IMR-90 (cell line): ENCODE results near the gene KIF3A. TPM values are rescaled to one million over a fixed set of nuclear protein-coding genes. Genes with fewer than 3 reads are reported as not detected.

Experiments used
- ATAC-seq: fragments of 200-7000 bp; cut with Tn5 transposase; 2 replicates; pipeline ENCODE4 v1.9.1; 2020; ENCODE audit warnings: low read depth, mild to moderate bottlenecking, moderate library complexity
- BruUV-seq: library from RNA; stranded (reverse); fragments of 400-500 nt; replicated peaks from 2 replicates; lab custom pipeline; 2021; lab: Mats Ljungman, UMichigan
- CTCF ChIA-PET: fragments of 300-600 bp; formaldehyde crosslinking; extraction: SDS; loops from one replicate; lab custom pipeline; 2021; ENCODE audit warnings: antibody characterized with exemption; lab: Yijun Ruan, JAX
- POLR2A ChIA-PET: fragments of 300-600 bp; sonication (Branson Sonifier 250); formaldehyde crosslinking; loops from one replicate; lab custom pipeline; 2022; ENCODE audit warnings: antibody characterized with exemption; ENCODE audit not compliant: unreplicated experiment; lab: Charles Lee
- DNase-seq: peaks from one replicate; pipeline ENCODE4 v3.0.0; 2013
- H2AFZ ChIP-seq: replicated peaks from 2 replicates; pipeline ENCODE3; 2013; ENCODE audit warnings: low read length, mild to moderate bottlenecking; ENCODE audit not compliant: poor library complexity
- H2AK5ac ChIP-seq: 2 replicates; pipeline ENCODE4 v1.6.1; 2013; ENCODE audit warnings: low read depth, low read length, inconsistent platforms
- H2AK9ac ChIP-seq: replicated peaks from 2 replicates; pipeline ENCODE3; 2013; ENCODE audit warnings: mild to moderate bottlenecking, low read depth, low read length, moderate library complexity; ENCODE audit not compliant: poor library complexity
- H2BK120ac ChIP-seq: 2 replicates; pipeline ENCODE4 v1.6.1; 2013; ENCODE audit warnings: low read depth, low read length, inconsistent platforms
- H2BK15ac ChIP-seq: 3 replicates; pipeline ENCODE4 v1.6.1; 2013; ENCODE audit warnings: low read depth, low read length, inconsistent platforms
- H2BK20ac ChIP-seq: 2 replicates; pipeline ENCODE4 v1.6.1; 2013; ENCODE audit warnings: low read depth, mild to moderate bottlenecking, inconsistent platforms, low read length, moderate library complexity
- H2BK5ac ChIP-seq: 2 replicates; pipeline ENCODE4 v1.6.1; 2013; ENCODE audit warnings: mild to moderate bottlenecking, low read depth, low read length, inconsistent platforms; ENCODE audit not compliant: poor library complexity, severe bottlenecking
- H3K14ac ChIP-seq: replicated peaks from 2 replicates; pipeline ENCODE4 v1.6.1; 2013; ENCODE audit warnings: low read depth, low read length, inconsistent platforms
- H3K18ac ChIP-seq: 2 replicates; pipeline ENCODE4 v1.6.1; 2013; ENCODE audit warnings: low read depth, low read length, control low read depth
- H3K23ac ChIP-seq: 2 replicates; pipeline ENCODE4 v1.6.1; 2013; ENCODE audit warnings: low read depth, low read length, inconsistent platforms
- H3K27ac ChIP-seq: 2 replicates; pipeline ENCODE4 v1.5.1; 2013; ENCODE audit warnings: mild to moderate bottlenecking, control low read depth, low read length; ENCODE audit not compliant: insufficient read depth
- H3K27me3 ChIP-seq: 2 replicates; pipeline ENCODE4 v1.6.1; 2013; ENCODE audit warnings: low read length; ENCODE audit not compliant: control insufficient read depth, insufficient read depth
- H3K36me3 ChIP-seq: 2 replicates; pipeline ENCODE4 v1.6.1; 2013; ENCODE audit warnings: low read length, mixed read lengths; ENCODE audit not compliant: control insufficient read depth, insufficient read depth
- H3K4ac ChIP-seq: 2 replicates; pipeline ENCODE4 v1.6.1; 2013; ENCODE audit warnings: low read depth, low read length, inconsistent platforms
- H3K4me1 ChIP-seq: 2 replicates; pipeline ENCODE4 v1.6.1; 2013; ENCODE audit warnings: low read length, mixed read lengths; ENCODE audit not compliant: control insufficient read depth, insufficient read depth
- H3K4me2 ChIP-seq: 2 replicates; pipeline ENCODE4 v1.6.1; 2013; ENCODE audit warnings: low read depth, mild to moderate bottlenecking, control low read depth, low read length, moderate library complexity
- H3K4me3 ChIP-seq: 2 replicates; pipeline ENCODE4 v1.5.1; 2013; ENCODE audit warnings: low read depth, mild to moderate bottlenecking, control low read depth, low read length, moderate library complexity; ENCODE audit not compliant: insufficient read depth
- H3K56ac ChIP-seq: 2 replicates; pipeline ENCODE4 v1.6.1; 2013; ENCODE audit warnings: low read length, inconsistent platforms; ENCODE audit not compliant: insufficient read depth; ENCODE audit errors: extremely low read depth
- H3K79me1 ChIP-seq, 2 experiments: 2 replicates each; pipeline ENCODE4 v1.6.1; 2013; ENCODE audit warnings: low read length in 2 of 2, inconsistent platforms in 1 of 2, low read depth in 1 of 2
- H3K9ac ChIP-seq: 2 replicates; pipeline ENCODE4 v1.6.1; 2013; ENCODE audit warnings: low read depth, low read length, control low read depth
- H3K9me1 ChIP-seq: 2 replicates; pipeline ENCODE4 v1.6.1; 2013; ENCODE audit warnings: low read length, inconsistent platforms; ENCODE audit not compliant: insufficient read depth
- H3K9me3 ChIP-seq: 2 replicates; pipeline ENCODE4 v1.6.1; 2013; ENCODE audit warnings: low read length; ENCODE audit not compliant: control insufficient read depth, insufficient read depth
- H4K20me1 ChIP-seq: 2 replicates; pipeline ENCODE4 v1.6.1; 2013; ENCODE audit warnings: low read length, inconsistent platforms; ENCODE audit not compliant: insufficient read depth
- H4K5ac ChIP-seq: 2 replicates; pipeline ENCODE4 v1.6.1; 2013; ENCODE audit warnings: mild to moderate bottlenecking, low read depth, low read length, control low read depth
- H4K8ac ChIP-seq, 2 experiments: 2 replicates each; pipeline ENCODE4 v1.6.1; 2013; ENCODE audit warnings: low read depth in 2 of 2, low read length in 2 of 2, control low read depth in 1 of 2, inconsistent platforms in 1 of 2
- H4K91ac ChIP-seq: 2 replicates; pipeline ENCODE4 v1.6.1; 2013; ENCODE audit warnings: low read depth, low read length, inconsistent platforms; ENCODE audit not compliant: insufficient read depth
- MXI1 ChIP-seq: IDR thresholded peaks from 2 replicates; pipeline ENCODE4 v1.6.1; 2012; ENCODE audit warnings: low read depth, mild to moderate bottlenecking, low read length, moderate library complexity, borderline replicate concordance
- WGBS, 2 experiments: methylation state at CpG; one replicate each; pipeline versions ENCODE4 v1.1.5 to v1.1.7; 2013; ENCODE audit warnings: missing lambda C conversion rate in 2 of 2; ENCODE audit not compliant: insufficient read length in 1 of 2; ENCODE audit errors: extremely low coverage in 2 of 2; 5-methylcytosine and 5-hydroxymethylcytosine counted together
- dilution Hi-C: fragments of 300-500 bp; cut with HindIII; formaldehyde crosslinking; loops from one replicate; pipeline ENCODE4 v1.14.3; 2018; ENCODE audit warnings: low sequenced_read_pairs; ENCODE audit not compliant: unreplicated experiment
- in situ Hi-C: fragments of 300-500 bp; cut with MboI; formaldehyde crosslinking; loops from 3 replicates; pipeline ENCODE4 v1.14.3; 2019; ENCODE audit warnings: low sequenced_read_pairs, inconsistent platforms, mixed read lengths
- intact Hi-C: fragments of 100-400 bp; cut with micrococcal nuclease; formaldehyde crosslinking; loops from 2 replicates; pipeline ENCODE4 v1.10.0; 2022
- polyA plus RNA-seq, 3 experiments: library from polyadenylated mRNA; depleted of rRNA; stranded (reverse); fragments of >200 nt; gene quantifications; 2 replicates each; pipeline ENCODE4 v1.2.3, GENCODE V29; 2012; ENCODE audit warnings: low replicate concordance in 1 of 3
- total RNA-seq: library from RNA; depleted of rRNA; stranded (reverse); fragments of >200 nt; gene quantifications from 2 replicates; pipeline ENCODE4 v1.2.3, GENCODE V29; 2012

Gene KIF3A
- total and polyA plus RNA-seq, 2 of the 4 experiments (the other 2 are of a cell fraction) = 4.3 to 4.5 TPM

GRCh38 chr5:132785365-132785764, 48.0 kb upstream of the KIF3A start:
- Histone ChIP-seq H2BK120ac (no peak overlapping the region), H3K4me1 (peaks cover 13% of the 10 kb centered on the region), H2BK20ac (no peak overlapping the region), H3K27me3 (no peaks in the 10 kb centered on the region), H3K4ac (no peak overlapping the region), H2AK5ac (no peak overlapping the region), H2AFZ (no peak overlapping the region), H3K4me3 (no peak overlapping the region), H4K20me1 (no peaks in the 10 kb centered on the region), H3K18ac (no peak overlapping the region), H3K9ac (no peak overlapping the region), H2AK9ac (no peak overlapping the region), H3K56ac (no peak overlapping the region), H3K79me1 (no peaks in the 10 kb centered on the region), H4K5ac (no peak overlapping the region), H4K8ac (no peak overlapping the region), H3K9me3 (no peaks in the 10 kb centered on the region), H3K4me2 (no peak overlapping the region), H2BK15ac (no peak overlapping the region), H3K23ac (no peak overlapping the region), H3K27ac (no peak overlapping the region), H3K14ac (no peak overlapping the region), H3K36me3 (no peaks in the 10 kb centered on the region), H4K91ac (no peak overlapping the region), H3K9me1 (no peaks in the 10 kb centered on the region; the same call in 1 of the 2 replicates), H2BK5ac (no peak overlapping the region)
- in situ Hi-C loops = no loop called here
- ChIA-PET CTCF (no interaction called here), POLR2A (no interaction called here)
- no TSS peak for BruUV-seq
- no peak for ATAC-seq
- dilution Hi-C loops = no loop called here
- DNase-seq = peak; percentile 23
- no CpG with 5 or more reads among the region's 5 CpGs for WGBS, 2 experiments
- no peak for TF ChIP-seq MXI1
- intact Hi-C loops = no loop called here
